ENCODE results near the gene SYNGR3.

- TF ChIP-seq, protein P1, sequence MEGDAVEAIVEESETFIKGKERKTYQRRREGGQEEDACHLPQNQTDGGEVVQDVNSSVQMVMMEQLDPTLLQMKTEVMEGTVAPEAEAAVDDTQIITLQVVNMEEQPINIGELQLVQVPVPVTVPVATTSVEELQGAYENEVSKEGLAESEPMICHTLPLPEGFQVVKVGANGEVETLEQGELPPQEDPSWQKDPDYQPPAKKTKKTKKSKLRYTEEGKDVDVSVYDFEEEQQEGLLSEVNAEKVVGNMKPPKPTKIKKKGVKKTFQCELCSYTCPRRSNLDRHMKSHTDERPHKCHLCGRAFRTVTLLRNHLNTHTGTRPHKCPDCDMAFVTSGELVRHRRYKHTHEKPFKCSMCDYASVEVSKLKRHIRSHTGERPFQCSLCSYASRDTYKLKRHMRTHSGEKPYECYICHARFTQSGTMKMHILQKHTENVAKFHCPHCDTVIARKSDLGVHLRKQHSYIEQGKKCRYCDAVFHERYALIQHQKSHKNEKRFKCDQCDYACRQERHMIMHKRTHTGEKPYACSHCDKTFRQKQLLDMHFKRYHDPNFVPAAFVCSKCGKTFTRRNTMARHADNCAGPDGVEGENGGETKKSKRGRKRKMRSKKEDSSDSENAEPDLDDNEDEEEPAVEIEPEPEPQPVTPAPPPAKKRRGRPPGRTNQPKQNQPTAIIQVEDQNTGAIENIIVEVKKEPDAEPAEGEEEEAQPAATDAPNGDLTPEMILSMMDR (IDR thresholded peaks at IDR 0.05; ENCODE audit: low read depth, low read length) = no peak
- TF ChIP-seq EZH2phosphoT487 (IDR thresholded peaks at IDR 0.05; ENCODE audit: low read depth) = no peak
Observed at GRCh38 chr16:2019921-2020831, 30.4 kb downstream of the SYNGR3 start.
